ENCODE results near the gene ZNF688.
A peak's percentile ranks its signal among the peaks of the same experiment; 100 is the strongest.
"Not testable (repeated sequence)": the region's sequence is repeated elsewhere in the genome, so short reads cannot be mapped to it uniquely, and the experiment has no call there.

The ZNF688 gene

DNA sequence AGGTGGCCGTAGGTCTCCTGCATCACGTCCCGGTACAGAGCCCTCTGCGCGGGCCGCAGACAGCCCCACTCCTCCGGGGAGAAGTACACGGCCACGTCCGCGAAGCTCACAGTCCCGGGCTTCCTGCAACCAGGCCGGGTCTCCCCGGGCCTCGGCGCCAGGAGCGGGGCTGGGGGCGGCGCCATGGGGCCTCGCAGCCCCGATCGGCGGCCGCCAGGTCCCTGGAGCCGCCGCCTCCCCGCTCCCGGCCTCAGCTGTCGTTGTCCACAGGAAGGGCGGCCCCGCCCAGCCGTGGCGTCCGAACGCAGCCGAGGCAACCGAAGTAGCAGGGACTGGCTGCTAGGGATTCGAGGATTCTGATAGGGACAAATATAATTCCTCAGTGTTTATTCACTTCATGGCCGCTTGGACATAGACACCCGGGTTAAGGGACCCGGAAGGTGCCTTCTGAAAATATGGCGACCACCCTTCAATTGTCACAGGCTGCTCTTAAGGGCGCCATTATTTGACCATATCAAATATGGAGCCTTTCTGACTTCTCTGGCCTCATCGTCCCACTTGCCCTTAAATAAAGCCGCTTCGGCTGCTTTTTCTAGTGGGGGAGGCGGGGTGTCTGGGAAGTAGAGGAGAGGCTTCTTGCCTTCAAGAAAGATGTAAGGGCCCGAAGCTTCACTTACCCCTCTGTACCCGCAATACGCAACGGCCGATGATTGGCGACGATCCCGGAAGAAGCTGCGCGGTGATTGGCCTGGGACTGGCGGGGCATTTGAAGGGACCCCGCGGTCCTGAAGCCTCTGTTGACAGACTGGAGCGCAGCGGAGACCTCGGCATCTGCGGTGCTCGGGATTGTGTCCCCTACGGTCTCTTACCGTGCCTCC lies at the start of gene ZNF688:
TSS of gene ZNF688 (minus strand) at position 270 of the 878 bp plus-strand sequence. CDS start at position 185, 85 bp downstream.
- peak; percentile 98 for DNase-seq (ENCODE audit: low spot score)

DNA sequence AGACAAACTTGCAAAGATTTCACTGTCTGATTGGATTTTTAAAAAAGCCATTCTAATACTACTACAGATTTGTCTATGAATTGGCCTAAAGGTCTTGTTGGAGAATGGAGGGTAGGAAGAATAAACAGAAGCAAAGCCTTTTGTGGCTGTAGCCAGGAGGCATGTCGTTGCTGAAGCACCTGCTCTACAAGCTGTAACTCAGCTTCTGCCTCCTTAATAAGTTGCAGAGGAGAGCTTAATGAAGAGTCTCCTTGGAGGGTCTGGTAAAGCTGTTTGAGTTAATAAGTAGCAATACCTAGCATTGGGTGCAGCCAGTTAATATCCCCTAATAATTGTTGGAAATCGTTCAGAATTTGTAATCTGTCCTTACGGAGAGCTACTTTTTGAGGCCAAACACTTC lies 48.7 kb upstream of the ZNF688 start:
- no peak for DNase-seq (ENCODE audit: low spot score)

DNA sequence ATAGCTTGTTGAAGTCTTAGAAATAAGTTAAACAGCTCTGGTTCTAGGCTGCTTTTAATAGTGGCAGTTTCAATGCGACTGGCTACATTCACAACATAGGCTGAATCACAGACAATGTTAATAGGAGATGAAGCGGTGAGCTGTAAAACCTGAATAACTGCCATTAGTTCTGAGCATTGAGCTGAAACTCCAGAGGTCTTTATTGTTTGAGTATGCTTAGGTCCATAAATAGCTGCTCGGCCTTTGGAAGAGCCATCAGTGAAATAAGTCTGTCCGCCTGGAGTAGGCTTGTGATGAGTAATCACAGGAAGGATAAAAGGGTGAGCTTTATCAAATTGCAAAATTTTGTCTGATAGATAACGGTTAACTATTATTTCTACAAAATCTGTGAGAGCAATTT lies 48.1 kb upstream of the ZNF688 start:
- DNase-seq (ENCODE audit: low spot score), result no peak

DNA sequence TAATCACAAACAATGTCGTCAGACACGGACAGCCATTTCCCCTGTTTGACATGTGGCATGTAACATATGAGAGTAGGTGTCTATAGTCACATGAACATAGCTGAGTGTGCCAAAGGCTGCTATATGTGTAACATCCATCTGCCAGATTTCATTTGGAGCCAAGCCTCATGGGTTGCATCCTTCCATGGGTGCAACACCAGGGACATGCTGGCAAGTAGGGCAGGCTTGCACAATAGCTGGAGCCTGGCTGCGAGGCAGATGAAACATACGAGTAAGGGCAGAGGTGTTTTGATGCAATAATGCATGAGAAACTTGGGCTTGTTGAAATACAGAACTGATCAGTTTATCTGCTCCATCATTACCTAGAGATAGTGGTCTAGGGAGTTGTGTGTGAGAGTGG lies 47.7 kb upstream of the ZNF688 start:
- no peak for DNase-seq (ENCODE audit: low spot score)

DNA sequence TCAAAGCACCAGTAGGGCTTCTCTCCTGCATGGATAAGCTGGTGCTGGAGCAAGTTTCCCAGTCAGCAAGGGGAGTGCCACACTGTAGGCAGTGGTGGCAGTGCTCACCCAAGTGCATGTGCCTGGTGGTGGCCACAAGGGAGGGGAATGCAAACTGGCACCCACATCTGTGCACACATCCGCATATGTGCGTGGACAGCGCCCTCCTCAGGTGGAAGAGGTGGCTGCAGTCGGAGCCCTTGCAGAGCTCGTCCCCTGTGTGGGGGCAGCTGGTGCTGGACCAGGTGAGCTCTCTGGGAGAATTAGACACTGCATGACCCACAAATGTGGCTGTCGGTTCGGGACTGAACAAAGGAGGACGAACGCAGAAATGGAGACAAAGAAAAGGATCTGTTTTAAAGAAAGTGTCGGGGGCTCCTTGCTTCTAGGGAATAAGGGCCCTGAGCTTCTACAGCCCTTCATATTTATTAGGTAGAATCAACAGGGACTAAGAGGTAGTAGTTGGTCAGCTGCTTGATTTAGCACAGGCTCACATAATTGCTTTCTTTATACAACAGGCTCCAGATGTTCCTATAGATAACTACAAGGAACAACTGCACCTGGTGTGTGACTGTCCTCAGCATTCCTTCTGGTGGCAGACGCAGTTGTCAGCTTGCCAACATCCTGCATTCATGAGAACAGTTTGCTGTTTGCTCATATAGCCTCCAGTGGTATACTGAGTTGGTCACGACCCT lies 44.0 kb upstream of the ZNF688 start:
- DNase-seq (ENCODE audit: low spot score), result peak; percentile 61

DNA sequence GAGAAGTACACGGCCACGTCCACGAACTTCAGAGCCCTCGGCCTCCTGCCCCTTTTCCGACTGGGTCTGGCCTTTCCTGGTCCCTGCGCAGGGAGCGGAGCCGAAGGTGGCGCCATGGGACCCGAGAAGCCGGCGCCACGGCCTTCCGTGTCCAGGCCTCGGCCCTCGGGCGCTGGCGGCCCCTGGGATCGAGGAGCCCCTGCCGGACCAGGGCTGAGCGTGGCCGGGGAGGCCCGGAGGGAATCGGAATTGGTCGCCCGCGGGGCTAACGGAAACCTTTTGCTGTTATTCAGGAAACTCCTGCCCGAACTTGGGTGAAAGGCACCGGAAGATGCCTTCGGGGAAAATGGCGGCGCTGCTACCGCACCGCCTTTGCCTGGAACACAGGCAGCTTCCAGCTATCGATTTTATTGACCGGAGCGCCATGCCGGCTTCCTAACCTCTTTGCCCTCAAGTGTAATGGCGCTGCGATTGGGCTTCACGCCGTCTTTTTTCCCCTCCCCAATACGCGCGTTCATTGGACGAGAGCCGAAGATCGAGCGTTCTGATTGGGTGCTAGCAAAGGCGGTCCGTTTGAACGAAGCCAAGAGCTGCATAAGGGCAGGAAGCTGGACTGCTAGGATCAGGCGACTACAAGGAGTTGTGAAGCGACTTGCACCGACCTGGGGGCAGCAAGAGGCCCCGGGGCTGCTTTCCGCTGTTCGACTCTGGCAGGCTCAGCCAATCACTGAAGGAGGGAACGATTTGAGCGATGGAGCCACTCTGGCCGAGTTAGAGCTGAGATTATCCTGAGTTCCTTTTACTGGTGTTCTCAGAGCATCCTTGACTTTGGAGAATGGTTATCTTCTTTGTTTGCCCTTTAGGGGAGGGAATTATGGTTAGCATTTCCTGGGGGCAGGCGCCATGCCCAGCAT lies 38.7 kb upstream of the ZNF688 start, which contains the start of gene ZNF689:
TSS of gene ZNF689 (minus strand) at position 464 of the 914 bp plus-strand sequence. CDS start at position 116, 348 bp downstream.
- peak; percentile 98 for DNase-seq (ENCODE audit: low spot score)

DNA sequence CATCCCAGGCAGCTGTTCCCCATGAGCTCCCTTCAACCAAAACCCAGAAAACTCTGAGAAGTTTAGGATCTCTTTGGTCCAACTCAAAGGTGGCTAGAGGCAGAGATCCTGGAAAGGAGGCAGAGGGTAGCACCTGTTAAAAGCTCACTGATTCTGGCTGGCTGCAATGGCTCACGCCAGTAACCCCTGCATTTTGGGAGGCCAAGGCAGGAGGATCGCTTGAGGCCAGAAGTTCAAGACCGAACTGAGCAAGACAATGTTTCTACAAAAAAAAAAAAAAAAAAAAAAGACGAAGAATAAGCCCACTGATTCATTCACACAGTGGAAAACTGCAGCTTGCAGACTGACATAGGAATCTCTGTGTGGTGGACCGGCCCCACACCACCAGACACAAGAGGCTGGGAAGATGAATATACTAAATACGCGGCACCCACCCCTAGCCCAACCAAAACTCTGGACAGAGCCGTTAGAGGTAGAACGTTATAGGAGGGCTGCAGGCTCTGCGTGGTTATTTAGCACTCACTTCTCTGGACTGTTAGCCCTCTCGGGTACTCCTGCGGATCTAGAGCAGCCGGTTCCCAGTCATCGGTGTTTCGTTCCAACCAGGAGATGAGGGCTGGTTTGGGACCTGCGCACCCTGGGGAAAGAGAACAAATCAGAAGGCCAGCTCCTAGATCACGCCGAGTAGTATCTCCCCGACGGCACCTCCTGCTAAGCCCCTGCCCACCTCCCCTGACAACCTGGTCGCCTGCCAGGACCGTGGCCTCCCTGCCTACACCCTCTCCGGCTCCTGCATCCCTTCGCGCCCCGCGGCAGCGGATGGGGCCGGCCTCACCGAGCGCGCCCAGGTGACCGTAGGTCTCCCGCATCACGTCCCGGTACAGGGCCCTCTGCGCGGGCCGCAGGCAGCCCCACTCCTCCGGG lies 37.8 kb upstream of the ZNF688 start:
- peak; percentile 50 for DNase-seq (ENCODE audit: low spot score)

DNA sequence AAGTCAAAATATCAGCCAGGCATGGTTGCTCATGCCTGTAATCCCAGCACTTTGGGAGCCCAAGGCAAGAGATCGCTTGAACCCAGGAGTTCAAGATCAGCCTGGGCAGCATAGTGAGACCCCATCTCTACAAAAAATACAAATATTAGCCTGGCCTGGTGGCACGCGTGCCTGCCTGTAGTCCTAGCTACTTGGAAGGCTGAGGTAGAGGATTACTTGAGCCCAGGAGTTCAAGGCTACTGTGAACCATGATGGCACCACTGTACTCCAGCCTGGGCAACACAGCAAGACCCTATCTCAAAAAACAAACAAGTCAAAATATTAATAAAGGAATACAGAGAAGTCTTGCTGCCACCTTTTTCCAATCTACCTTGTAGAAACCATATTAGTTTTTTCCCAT lies 34.5 kb upstream of the ZNF688 start:
- DNase-seq (ENCODE audit: low spot score), result no peak

DNA sequence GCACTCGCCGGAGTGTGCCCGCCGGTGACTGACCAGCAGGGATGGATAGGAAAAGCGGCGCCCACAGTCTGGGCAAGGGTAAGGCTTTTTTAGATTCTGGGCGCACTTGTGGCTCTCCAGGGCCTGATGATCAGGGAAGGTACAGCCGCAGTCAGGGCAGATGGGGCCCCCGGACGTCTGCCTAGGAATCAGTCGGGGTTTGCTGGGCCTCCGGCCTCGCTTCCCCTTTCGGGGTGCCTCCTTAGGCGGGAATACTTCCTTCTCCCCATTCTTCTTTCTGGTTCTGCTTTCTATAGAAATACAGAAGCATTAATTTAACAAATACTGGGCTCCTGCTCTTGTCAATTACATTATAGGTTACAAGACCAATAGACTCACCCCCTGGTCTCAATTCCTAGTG lies 33.6 kb upstream of the ZNF688 start:
- no peak for DNase-seq (ENCODE audit: low spot score)

DNA sequence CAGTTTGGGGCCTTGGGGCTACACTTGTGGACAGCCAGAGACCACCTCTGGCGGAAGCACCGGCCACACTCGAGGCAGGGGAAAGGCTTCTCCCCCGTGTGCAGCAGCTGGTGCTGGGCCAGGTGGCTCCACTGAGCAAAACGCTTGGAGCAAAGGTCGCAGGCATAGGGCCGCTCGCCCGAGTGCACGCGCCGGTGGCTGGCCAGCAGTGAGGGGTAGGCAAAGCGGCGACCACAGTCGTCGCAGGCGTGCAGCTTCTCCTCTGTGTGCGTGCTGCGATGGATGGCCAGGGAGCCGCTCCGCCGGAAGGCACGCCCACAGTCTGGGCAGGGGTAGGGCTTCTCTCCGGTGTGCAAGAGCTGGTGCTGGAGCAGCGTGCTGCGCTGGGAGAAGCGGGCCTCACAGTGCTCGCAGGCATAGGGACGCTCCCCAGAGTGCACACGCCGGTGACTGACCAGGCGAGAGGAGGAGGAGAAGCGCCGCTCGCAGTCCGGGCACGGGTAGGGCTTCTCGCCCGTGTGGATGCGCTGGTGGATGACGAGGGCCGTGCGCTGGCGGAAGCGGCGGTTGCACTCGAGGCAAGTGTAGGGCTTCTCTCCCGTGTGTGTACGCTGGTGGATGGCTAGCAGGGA lies 32.9 kb upstream of the ZNF688 start:
- no peak for DNase-seq (ENCODE audit: low spot score)

DNA sequence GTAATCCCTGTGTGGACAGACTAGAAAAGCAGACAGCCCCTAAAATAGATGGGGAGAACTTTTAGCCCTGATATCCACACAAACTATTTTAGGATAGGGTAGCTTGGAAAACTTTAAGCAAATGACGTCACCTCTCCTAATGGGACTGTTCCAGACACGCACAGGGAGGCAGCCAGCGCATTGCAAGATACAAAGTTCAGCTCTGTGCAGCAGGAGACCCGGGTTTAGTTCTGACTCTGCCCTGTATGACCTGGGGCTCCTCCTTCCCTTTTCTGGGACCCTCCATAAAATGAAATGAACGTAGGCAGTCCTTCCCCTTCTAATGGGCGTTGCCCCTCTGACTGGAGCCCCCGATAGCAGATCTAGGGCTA lies 32.4 kb upstream of the ZNF688 start:
- DNase-seq (ENCODE audit: low spot score), result no peak

DNA sequence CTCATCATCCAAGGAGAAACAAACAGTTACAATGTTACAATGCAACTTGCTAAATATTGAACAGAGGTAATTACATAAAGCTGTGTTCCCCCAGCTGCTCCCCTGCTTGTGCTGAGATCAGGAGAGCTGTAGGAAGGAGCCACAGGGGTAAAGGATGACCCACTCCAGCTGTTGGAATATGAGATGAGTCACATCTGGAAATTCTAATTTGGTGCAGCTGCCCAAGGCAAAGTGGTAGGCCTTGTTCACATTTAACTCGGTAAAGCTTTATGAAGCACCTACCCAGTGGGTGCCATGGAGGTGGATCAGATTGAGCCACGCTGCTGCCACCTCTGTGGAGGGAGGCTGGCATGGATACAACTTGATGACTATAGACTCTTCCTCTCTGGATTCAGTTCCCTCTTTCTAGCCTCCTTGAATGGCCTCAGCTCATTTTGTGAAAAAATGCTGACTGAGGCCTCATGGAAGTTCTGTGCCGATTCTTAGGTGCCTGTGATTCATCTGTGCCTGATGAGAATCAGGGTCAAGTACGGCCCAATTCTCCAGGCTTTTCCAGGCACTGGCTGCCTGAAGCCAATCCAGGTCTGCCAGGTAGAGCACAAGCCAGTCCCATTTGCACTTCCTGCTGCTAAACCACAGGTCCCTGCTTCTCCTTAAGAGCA lies 31.2 kb upstream of the ZNF688 start:
- no peak for DNase-seq (ENCODE audit: low spot score)

DNA sequence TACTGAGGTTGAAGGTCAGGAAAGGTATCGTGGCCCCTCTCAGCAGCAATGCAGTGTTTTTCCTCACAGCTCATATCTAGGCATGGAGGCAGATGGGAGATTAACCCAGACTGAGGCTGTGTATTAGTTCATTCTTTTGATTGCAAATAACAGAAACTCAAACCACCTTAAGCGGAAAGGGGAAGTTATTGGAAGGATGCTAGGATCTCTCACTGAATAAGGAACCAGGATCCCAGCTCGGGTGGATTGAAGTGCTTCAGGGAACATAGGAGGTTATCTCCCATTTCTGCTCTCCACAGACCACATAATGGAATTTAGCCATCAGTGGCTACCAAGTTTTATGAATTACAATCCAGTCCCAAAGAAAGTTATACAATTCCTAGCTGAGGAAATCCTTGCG lies 30.5 kb upstream of the ZNF688 start:
- DNase-seq (ENCODE audit: low spot score), result no peak

DNA sequence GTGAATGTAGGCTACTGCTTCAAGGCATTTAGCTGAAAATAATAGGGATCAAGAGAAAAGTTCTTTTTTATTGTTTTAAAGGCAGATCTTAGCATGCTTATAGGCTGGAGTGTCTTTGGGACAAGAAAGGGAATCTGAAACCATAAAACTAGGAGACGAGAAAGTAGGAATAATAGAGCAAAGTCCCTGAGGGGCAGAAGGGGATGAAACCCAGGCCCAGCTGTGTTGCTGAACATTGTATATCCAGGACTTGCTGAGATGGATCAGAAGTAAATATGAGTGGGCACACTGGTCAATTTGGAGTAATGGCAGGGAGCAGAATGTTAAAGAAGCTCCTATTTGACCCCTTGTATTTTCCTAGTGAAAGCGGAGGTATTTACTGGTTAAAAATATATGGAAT lies 29.4 kb upstream of the ZNF688 start:
- DNase-seq (ENCODE audit: low spot score), result no peak

DNA sequence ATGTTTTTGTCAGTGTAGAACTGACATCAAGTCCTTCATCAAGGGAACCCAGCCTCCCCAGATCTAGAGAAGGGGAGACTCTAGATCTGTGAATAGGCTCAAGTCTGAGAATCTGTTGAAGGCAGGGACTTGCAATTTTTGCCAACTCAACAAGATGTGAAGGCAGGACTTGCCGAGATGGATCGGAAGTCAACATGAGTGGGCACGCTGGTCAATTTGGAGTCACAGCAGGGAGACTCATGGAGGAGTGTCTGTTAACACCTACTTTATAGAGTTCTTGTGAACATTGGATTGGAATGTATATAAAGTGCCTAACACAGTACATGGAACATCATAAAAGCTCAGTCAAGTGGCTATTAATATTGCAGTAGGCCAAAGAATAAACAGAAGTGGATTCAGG lies 28.7 kb upstream of the ZNF688 start:
- no peak for DNase-seq (ENCODE audit: low spot score)

DNA sequence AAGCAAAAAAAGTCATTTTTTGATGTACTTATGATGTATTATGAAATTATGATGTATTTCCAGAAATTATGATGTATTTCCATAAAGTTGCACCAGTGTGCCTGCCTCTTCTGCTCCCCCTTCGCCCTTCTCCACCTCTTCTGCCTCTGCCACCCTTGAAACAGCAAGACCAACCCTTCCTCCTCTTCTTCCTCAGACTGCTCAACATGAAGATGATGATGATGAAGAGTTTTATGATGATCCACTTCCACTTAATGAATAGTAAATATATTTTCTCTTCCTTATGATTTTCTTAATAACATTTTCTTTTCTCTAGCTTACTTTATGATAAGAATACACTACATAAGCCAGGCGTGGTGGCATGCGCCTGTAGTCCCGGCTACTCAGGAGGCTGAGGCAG lies 21.4 kb upstream of the ZNF688 start:
- DNase-seq (ENCODE audit: low spot score), result no peak

DNA sequence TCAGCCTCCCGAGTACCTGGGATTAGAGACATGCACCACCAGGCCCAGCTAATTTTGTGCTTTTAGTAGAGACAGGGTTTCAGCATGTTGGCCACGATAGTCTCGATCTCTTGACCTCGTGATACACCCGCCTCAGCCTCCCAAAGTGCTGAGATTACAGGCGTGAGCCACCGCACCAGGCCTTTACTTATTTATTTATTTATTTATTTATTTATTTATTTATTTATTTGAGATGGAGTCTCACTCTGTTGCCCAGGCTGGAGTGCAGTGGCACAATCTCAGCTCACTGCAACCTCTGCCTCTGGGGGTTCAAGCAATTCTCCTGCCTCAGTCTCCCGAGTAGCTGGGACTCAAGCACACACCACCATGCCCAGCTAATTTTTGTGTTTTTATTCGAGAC lies 19.4 kb upstream of the ZNF688 start:
- DNase-seq (ENCODE audit: low spot score), result not testable (repeated sequence)

DNA sequence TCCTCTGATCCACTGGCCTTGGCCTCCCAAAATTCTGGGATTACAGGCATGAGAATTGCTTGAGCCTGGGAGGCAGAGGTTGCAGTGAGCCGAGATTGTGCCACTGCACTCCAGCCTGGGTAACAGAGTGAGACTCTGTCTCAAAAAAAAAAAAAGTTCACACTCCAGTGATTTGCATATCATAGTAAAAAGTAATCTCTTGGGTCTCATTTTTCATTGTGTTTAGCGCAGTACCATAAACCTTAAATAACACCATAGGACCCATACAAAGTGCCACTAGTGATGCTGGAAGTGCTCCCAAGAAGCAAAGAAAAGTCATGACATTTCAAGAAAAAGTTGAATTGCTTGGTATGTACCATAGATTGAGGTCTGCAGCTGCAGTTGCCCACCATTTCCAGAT lies 18.1 kb upstream of the ZNF688 start:
- DNase-seq (ENCODE audit: low spot score), result not testable (repeated sequence)

DNA sequence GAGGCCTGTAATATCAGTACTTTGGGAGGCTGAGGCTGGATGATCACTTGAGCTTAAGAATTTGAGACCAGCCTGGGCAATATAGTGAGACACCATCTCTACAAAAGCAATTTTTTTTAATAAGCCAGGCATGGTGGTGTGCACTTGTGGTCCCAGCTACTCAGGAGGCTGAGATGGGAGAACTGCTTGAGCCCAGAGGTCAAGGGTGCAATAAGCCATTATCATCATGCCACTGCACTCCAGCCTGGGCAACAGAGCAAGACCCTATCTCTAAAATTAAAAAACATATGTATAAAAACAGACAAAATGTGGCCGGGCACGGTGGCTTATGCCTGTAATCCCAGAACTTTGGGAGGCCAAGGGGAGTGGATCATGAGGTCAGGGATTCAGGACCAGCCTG lies 17.1 kb upstream of the ZNF688 start:
- DNase-seq (ENCODE audit: low spot score), result no peak
